ENCODE data around the gene ANKS1B.
"Not testable (repeated sequence)": the region's sequence is repeated elsewhere in the genome, so short reads cannot be mapped to it uniquely, and the experiment has no call there.

ANKS1B gene

GRCh38 chr12:99343960-99344359 lies 640.8 kb downstream of the ANKS1B start:
- no peak for DNase-seq

DNA sequence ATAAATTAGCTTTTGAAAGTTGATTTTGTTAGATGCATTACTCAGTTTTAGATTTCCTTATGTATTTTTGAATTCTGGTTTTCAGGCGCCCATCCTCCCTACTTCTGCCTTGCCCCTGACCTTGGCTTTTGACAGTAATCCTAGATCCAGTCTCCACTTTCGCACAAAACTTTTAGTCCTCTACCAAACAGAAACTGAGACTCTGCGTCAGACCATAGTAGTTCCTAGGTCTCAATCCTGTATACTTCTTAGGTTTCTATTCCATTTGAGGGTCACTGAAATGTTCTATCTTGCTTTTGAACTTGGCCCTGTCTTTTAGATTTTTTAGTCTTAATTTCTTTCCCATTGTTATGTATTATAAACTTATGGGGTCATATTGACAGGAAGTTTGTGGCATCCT lies 645.1 kb downstream of the ANKS1B start:
- no peak for DNase-seq

DNA sequence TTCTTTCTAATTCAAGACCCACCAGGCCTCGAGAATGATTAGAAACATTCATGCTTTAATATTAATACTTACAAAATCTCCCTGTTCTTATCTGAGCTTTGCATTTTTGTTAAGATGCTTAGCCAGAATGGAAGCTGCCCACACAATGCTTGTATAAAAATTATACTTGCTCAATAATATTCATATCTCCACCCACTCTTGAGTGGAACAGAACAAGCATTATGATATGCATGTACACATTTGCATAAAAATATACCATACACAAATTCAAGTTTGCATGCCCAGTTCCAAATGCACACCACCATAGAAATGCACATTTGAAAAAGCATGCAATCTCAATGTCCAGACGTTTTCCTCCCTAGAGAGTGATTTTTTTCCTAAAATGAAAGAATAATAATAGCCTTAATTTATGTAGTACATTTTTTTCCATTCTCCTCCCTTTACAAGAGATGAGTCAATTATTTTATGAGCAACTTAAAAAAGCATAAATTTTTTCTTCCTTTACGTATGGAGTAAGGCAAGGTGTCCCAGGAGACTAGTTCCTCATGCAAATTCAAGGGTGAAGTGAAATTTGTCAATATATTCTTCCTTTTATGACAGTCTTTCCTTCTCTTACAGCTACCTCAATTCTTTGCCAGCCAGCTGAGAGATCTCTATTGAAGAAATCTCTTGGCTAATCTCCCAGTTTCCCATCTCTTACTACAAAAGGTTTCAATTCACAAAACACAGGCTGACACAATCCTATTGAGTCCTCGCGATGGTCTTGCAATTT lies 650.3 kb downstream of the ANKS1B start:
- no peak for DNase-seq

- no peak for DNase-seq
Measured at GRCh38 chr12:99332936-99333591, 651.7 kb downstream of the ANKS1B start.

- DNase-seq: no peak
Measured at GRCh38 chr12:99330216-99330615, 654.5 kb downstream of the ANKS1B start.

DNA sequence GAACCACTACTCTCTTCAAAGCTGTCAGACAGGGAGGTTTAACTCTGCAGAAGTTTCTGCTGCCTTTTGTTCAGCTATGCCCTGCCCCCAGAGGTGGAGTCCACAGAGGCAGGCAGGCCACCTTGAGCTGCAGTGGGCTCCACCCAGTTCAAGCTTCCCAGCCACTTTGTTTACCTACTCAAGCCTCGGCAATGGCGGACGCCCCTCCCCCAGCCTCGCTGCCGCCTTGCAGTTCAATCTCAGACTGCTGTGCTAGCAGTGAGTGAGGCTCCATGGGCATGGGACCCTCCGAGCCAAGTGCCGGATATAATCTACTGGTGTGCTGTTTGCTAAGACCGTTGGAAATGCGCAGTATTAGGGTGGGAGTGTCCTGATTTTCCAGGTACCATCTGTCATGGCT lies 663.5 kb downstream of the ANKS1B start:
- not testable (repeated sequence) for DNase-seq

DNA sequence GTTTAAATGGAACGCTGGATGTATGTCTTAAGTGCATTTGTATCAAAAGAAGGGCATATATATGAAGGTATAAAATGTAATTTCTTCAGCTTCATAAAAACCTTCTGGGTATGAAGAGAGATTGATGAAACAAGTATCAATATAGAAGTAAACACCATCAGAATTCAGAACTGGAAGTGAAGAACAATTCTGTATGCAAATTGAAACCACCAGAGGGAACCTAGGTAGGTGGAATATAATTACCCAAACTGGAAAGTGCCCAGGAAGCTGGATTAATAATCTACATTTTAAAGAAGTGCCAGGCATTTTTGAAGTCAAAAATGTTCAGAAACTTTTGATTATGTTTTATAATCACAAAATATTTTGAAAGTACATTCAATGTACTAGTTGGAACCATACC lies 673.4 kb downstream of the ANKS1B start:
- no peak for DNase-seq

GRCh38 chr12:99309812-99310211 lies 674.9 kb downstream of the ANKS1B start:
- no peak for DNase-seq

DNA sequence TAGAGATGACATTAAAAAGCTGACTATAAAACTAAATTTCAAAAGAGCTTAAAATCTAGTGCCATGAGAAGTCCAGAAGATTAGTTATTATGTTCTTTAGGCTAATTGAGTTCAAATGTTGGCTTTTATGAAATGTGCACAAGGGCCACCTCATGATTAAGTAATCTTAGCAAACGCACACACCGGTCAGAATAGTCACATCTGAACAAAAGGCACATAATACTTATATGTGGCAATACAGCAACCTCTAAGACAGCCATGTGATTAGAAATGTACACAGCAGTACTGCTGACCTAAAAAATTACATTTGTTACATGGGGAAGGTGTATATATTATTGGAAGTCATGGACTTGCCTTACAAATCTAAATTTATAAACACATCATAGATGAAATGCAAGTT lies 681.9 kb downstream of the ANKS1B start:
- no peak for DNase-seq

- DNase-seq: no peak
Measured at GRCh38 chr12:99287136-99287535, 697.6 kb downstream of the ANKS1B start.

GRCh38 chr12:99284161-99284560 lies 700.6 kb downstream of the ANKS1B start:
- DNase-seq: no peak

- no peak for DNase-seq
Measured at GRCh38 chr12:99282624-99283023, 702.1 kb downstream of the ANKS1B start.

GRCh38 chr12:99282086-99282485 lies 702.6 kb downstream of the ANKS1B start:
- DNase-seq: no peak

DNA sequence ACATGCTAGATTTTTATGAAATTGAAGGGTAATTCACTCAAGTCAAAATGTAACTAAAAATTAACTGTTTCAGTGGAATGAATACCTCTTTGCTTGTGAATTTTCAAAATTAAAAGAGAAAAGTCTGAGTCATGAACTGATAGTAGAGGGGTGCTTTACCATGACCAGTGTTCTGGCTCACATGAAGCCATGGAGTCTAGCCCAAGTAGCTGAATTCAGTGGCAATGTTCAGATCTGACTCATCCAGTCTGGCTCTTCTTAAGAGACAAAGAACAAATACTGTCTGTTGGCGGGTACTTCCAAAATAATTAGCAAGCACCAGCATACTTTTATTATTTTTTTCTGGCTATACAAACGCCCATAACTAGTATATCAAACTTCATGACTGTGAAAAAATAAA lies 703.5 kb downstream of the ANKS1B start:
- no peak for DNase-seq

DNA sequence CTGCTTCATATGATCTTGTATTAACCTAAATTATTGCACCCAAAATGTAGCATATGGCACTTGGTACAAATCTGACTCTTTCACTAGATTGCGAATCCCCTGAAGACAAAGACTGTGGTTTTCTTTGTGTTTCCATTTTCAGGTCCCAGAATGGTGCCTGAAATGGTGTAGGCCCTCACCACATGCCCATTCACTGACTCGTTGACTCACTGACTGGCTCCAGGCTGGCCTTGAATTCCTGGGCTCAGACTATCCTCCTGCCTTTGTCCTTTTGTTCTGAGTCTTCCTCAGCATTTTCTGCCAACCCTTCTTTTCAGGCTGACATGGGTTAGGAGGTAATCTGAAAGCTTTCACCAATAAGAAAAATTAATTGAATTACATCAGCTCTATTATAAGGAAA lies 705.8 kb downstream of the ANKS1B start:
- DNase-seq: no peak

DNA sequence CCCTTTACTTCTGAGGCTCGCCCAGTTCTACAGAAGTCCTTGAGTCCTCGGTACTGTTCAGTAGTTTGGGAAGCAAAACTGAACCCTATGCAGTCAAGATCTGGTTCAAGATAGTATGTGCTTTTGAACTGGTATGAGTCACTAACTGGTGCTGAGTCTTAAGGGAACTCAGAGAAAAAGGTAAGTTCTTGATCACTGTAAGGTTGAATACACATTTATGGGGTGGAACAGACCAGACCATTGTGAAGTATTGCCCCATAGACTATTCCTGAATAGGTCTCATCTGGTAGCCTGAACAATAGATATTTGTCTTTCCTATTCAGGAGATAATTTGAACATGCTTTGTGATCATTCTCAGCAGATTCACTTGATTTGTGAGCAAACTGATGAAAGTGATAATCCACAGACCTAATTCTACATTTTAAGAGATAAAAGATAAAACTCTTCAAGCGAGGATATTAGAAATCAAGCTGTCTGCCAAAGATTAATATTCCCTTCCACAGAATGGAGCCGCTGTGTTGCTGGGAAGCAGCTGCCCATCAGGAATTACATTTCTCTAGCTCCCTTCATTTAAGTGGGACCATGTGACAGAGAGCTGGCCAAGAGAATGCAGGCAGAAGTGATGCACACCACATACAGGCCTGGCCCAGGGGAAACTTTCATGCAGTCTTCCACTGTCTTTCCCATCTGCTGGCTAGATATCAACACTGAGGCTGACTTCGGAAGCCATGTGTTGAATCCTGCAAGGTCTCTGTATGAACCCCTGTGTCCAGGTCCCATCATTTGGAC lies 707.0 kb downstream of the ANKS1B start:
- no peak for DNase-seq

GRCh38 chr12:99271071-99271470 lies 713.7 kb downstream of the ANKS1B start:
- no peak for DNase-seq

GRCh38 chr12:99267038-99267437 lies 717.7 kb downstream of the ANKS1B start:
- no peak for DNase-seq

DNA sequence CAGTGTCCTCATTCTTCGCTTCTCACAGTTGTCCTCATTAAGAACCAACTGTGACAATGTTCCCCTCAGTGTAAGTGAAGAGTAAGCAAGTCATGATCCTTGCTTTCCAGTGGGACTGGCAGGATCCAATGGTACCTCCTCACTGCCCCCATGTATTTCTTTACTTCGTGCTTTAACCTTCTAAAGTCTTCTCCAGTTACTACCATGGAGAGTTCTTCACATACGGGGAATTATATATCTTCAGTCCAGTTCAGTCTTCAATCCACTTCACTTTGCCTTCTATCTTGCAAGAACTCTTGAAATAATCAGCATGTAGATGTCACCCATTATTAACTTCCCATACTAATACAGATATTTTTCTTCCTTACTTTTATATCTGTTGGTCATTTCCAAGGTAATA lies 719.1 kb downstream of the ANKS1B start:
- no peak for DNase-seq

GRCh38 chr12:99261256-99261655 lies 723.5 kb downstream of the ANKS1B start:
- no peak for DNase-seq

GRCh38 chr12:99260456-99260996 lies 724.2 kb downstream of the ANKS1B start:
- DNase-seq: no peak

- no peak for DNase-seq
Measured at GRCh38 chr12:99259040-99259934, 725.4 kb downstream of the ANKS1B start.

DNA sequence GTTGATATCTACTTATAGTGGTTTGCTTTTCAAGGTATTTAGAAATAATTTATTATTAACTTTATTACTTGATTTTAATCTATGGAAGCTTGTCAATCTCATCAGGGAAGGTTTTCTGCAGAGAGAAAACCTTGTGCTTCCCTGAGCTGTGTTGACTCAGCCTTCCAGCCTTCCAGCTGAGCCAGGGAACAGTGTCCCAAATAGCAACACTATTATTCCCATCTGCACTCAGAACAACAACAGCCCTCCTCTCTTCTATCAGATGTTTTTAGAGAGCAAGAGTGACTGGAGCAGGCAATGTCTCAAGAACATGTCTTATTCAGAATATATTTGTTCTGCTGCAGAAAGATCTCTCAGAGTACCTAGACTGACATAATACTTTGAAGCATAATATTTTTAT lies 727.1 kb downstream of the ANKS1B start:
- no peak for DNase-seq
